A549 treated with GW870086 at 1 μM for 4 hours (cell line): ENCODE results near the gene HTR1A. TPM values are rescaled to one million over a fixed set of nuclear protein-coding genes. Genes with fewer than 3 reads are reported as not detected.

Experiments used
- total RNA-seq: library from RNA; stranded (reverse); fragments of 200-300 nt; extraction: Qiagen RNA extraction; gene quantifications from 5 replicates; pipeline ENCODE4 v1.2.3, GENCODE V29; 2022; ENCODE audit warnings: low read depth

HTR1A gene
- not detected in 5 replicates for total RNA-seq

GRCh38 chr5:63962279-63962678 lies at the start of gene HTR1A:
TSS of gene HTR1A (minus strand) at chr5:63962445. CDS start at chr5:63961719, 726 bp downstream.

Other genes with a start within 250 kb of the HTR1A start
- 0.16 to 0.35 TPM (median 0.29 TPM) in 5 replicates for gene RNF180, start 203.4 kb upstream of the HTR1A start, total RNA-seq